HEK293 (cell line): ENCODE data around the gene HERC2.

ENCODE experiments used
- CTCF ChIA-PET: fragments of 350-600 bp; formaldehyde crosslinking; extraction: SDS; loops from one replicate; lab custom pipeline; 2021; ENCODE audit warnings: antibody characterized with exemption; lab: Yijun Ruan, JAX
- POLR2A ChIA-PET: fragments of 300-600 bp; formaldehyde crosslinking; extraction: SDS; loops from one replicate; lab custom pipeline; 2020; ENCODE audit warnings: antibody characterized with exemption, inconsistent platforms; lab: Yijun Ruan, JAX
- H3K27ac ChIP-seq: fragments of 200-500 bp; sonication (Bioruptor generic); 2 replicates; pipeline ENCODE4 v1.5.1; 2014; ENCODE audit warnings: low read depth, low read length, control low read depth, inconsistent platforms; ENCODE audit errors: extremely low read depth
- H3K36me3 ChIP-seq, 2 experiments: fragments of 200-500 bp in 1 of 2; sonication (Bioruptor generic) in 1 of 2; 1 replicate in 1 of 2; 2 replicates in 1 of 2; pipeline ENCODE4 v1.5.1; 2014 to 2017; ENCODE audit warnings: inconsistent platforms in 2 of 2, low read length in 2 of 2; ENCODE audit not compliant: control insufficient read depth in 2 of 2, insufficient read depth in 1 of 2
- H3K4me1 ChIP-seq: fragments of 200-500 bp; sonication (Bioruptor generic); 2 replicates; pipeline ENCODE4 v1.5.1; 2014; ENCODE audit warnings: mild to moderate bottlenecking, low read length, inconsistent platforms; ENCODE audit not compliant: control insufficient read depth, insufficient read depth
- H3K4me3 ChIP-seq: 2 replicates; pipeline ENCODE4 v1.5.1; 2011; ENCODE audit warnings: low read depth, mild to moderate bottlenecking, control low read depth, low read length, moderate library complexity
- H3K9me3 ChIP-seq: fragments of 200-500 bp; sonication (Bioruptor generic); 2 replicates; pipeline ENCODE4 v1.5.1; 2014; ENCODE audit warnings: low read depth, low read length, inconsistent platforms; ENCODE audit not compliant: control insufficient read depth, insufficient read depth
- BCL11B ChIP-seq: fragments of 450-650 bp; formaldehyde crosslinking; IDR thresholded peaks from 2 replicates; pipeline ENCODE4 v1.5.1; 2016; ENCODE audit warnings: low read depth, missing biosample characterization, missing genetic modification characterization
- YY1 ChIP-seq: fragments of 450-650 bp; formaldehyde crosslinking; IDR thresholded peaks from 2 replicates; pipeline ENCODE4 v1.5.1; 2018; ENCODE audit warnings: missing biosample characterization, missing genetic modification characterization
- ZEB2 ChIP-seq: fragments of 450-650 bp; formaldehyde crosslinking; IDR thresholded peaks from 2 replicates; pipeline ENCODE4 v1.5.1; 2016; ENCODE audit warnings: missing biosample characterization, missing genetic modification characterization
- ZNF169 ChIP-seq: fragments of 450-650 bp; formaldehyde crosslinking; IDR thresholded peaks from 2 replicates; pipeline ENCODE4 v1.5.1; 2016; ENCODE audit warnings: missing biosample characterization, missing genetic modification characterization
- ZNF18 ChIP-seq: fragments of 450-650 bp; formaldehyde crosslinking; IDR thresholded peaks from 2 replicates; pipeline ENCODE4 v1.5.1; 2016; ENCODE audit warnings: missing biosample characterization, missing genetic modification characterization
- ZNF223 ChIP-seq: fragments of 450-650 bp; formaldehyde crosslinking; IDR thresholded peaks from 2 replicates; pipeline ENCODE4 v1.5.1; 2016; ENCODE audit warnings: missing biosample characterization, missing genetic modification characterization
- ZNF266 ChIP-seq: fragments of 450-650 bp; formaldehyde crosslinking; IDR thresholded peaks from 2 replicates; pipeline ENCODE4 v1.5.1; 2016; ENCODE audit warnings: missing biosample characterization, missing genetic modification characterization, low read depth
- ZNF362 ChIP-seq: fragments of 450-650 bp; formaldehyde crosslinking; IDR thresholded peaks from 2 replicates; pipeline ENCODE4 v1.5.1; 2016; ENCODE audit warnings: missing biosample characterization, missing genetic modification characterization
- ZNF366 ChIP-seq: fragments of 450-650 bp; formaldehyde crosslinking; conservative IDR thresholded peaks from 2 replicates; pipeline ENCODE4 v1.5.1; 2016; ENCODE audit warnings: missing biosample characterization, missing genetic modification characterization
- ZNF518A ChIP-seq: fragments of 450-650 bp; formaldehyde crosslinking; conservative IDR thresholded peaks from 2 replicates; pipeline ENCODE4 v1.5.1; 2016; ENCODE audit warnings: low read depth, missing biosample characterization, missing genetic modification characterization
- ZNF544 ChIP-seq: fragments of 450-650 bp; formaldehyde crosslinking; IDR thresholded peaks from 2 replicates; pipeline ENCODE4 v1.5.0; 2017; ENCODE audit warnings: missing biosample characterization, missing genetic modification characterization
- ZNF621 ChIP-seq: fragments of 450-650 bp; formaldehyde crosslinking; IDR thresholded peaks from 2 replicates; pipeline ENCODE4 v1.5.1; 2017; ENCODE audit warnings: missing biosample characterization, missing genetic modification characterization
- ZNF623 ChIP-seq: fragments of 450-650 bp; formaldehyde crosslinking; IDR thresholded peaks from 2 replicates; pipeline ENCODE4 v1.5.1; 2016; ENCODE audit warnings: missing biosample characterization, missing genetic modification characterization
- ZNF645 ChIP-seq: fragments of 450-650 bp; formaldehyde crosslinking; IDR thresholded peaks from 2 replicates; pipeline ENCODE4; 2016; ENCODE audit warnings: missing biosample characterization, missing genetic modification characterization
- ZNF785 ChIP-seq: fragments of 450-650 bp; formaldehyde crosslinking; IDR thresholded peaks from 2 replicates; pipeline ENCODE4 v1.5.1; 2016; ENCODE audit warnings: missing biosample characterization, missing genetic modification characterization

HERC2 gene

GRCh38 chr15:28107111-28107903, 214.7 kb downstream of the HERC2 start:
- POLR2A ChIA-PET: no interaction called here
- no peak overlapping the region for H3K4me3 ChIP-seq
- H3K9me3 ChIP-seq: no peaks in the 10 kb centered on the region
- TF ChIP-seq ZNF544 (tag by site-specific recombination) (no peak), ZNF169 (no peak), ZNF645 (tag by site-specific recombination) (no peak), ZNF621 (tag by site-specific recombination) (no peak)
- no peak overlapping the region for H3K27ac ChIP-seq
- H3K4me1 ChIP-seq: no peaks in the 10 kb centered on the region
- CTCF ChIA-PET: no interaction called here
- peaks cover 0 to 15% of the 10 kb centered on the region in 2 experiments; a peak in 1 of 3 replicates for H3K36me3 ChIP-seq

GRCh38 chr15:28106294-28107110, 215.5 kb downstream of the HERC2 start:
- H3K9me3 ChIP-seq: no peaks in the 10 kb centered on the region
- H3K4me1 ChIP-seq: no peaks in the 10 kb centered on the region
- TF ChIP-seq YY1: no peak
- no peak for TF ChIP-seq BCL11B (tag by site-specific recombination)
- no peak for TF ChIP-seq ZNF785
- TF ChIP-seq ZNF18: no peak
- no peak for TF ChIP-seq ZEB2 (tag by site-specific recombination)
- TF ChIP-seq ZNF266 (tag by site-specific recombination): no peak
- no peak for TF ChIP-seq ZNF362 (tag by site-specific recombination)
- no peak for TF ChIP-seq ZNF623
- TF ChIP-seq ZNF223 (tag by site-specific recombination): no peak
- no peak for TF ChIP-seq ZNF518A (tag by site-specific recombination)
- no peak for TF ChIP-seq ZNF366 (tag by site-specific recombination)
- TF ChIP-seq, all 188 proteins: peak for 0
- Histone ChIP-seq H3K4me3 (no peak overlapping the region; the same call in 1 of the 2 replicates), H3K36me3 (peaks cover 0 to 7% of the 10 kb centered on the region in 2 experiments; a peak in 1 of 3 replicates), H3K27ac (no peak overlapping the region)
- CTCF ChIA-PET: no interaction called here
- POLR2A ChIA-PET: no interaction called here
